ENCODE measurements around the gene ULK3. TPM values are rescaled to one million over a fixed set of nuclear protein-coding genes. Genes with fewer than 3 reads are reported as not detected.

Gene ULK3
- total and polyA plus RNA-seq, 2 of the 4 experiments (the other 2 are of a cell fraction) = 11.8 to 22.7 TPM

- intact Hi-C loops (cut with micrococcal nuclease) = no loop called here
- Histone ChIP-seq H3K27me3 (ENCODE audit: control insufficient read depth, insufficient read depth, low read length) (no peaks in the 10 kb centered on the region), H3K18ac (ENCODE audit: low read depth, low read length) (no peak overlapping the region), H2BK120ac (ENCODE audit: low read depth, low read length) (no peak overlapping the region), H3K9me1 (ENCODE audit: insufficient read depth, low read length) (no peaks in the 10 kb centered on the region), H3K36me3 (ENCODE audit: control insufficient read depth, insufficient read depth, low read length) (peaks cover 3% of the 10 kb centered on the region; the same call in 1 of the 2 replicates), H2AK9ac (replicated peaks; ENCODE audit: low read depth, low read length, poor library complexity) (no peak overlapping the region), H4K91ac (ENCODE audit: insufficient read depth, low read depth, low read length) (no peak overlapping the region), H2AK5ac (ENCODE audit: low read depth, low read length) (no peak overlapping the region), H3K9me3 (ENCODE audit: control insufficient read depth, insufficient read depth, low read length) (no peaks in the 10 kb centered on the region), H3K4me2 (ENCODE audit: low read depth, low read length) (no peak overlapping the region), H3K14ac (replicated peaks; ENCODE audit: low read depth, low read length) (no peak overlapping the region), H3K4ac (ENCODE audit: low read depth, low read length) (no peak overlapping the region), H3K4me1 (ENCODE audit: control insufficient read depth, insufficient read depth, low read length) (peaks cover 4% of the 10 kb centered on the region; the same call in 1 of the 2 replicates), H2BK20ac (ENCODE audit: low read depth, low read length) (no peak overlapping the region), H3K23ac (ENCODE audit: low read depth, low read length) (no peak overlapping the region), H2BK5ac (ENCODE audit: low read depth, low read length, poor library complexity, severe bottlenecking) (no peak overlapping the region), H3K56ac (ENCODE audit: extremely low read depth, insufficient read depth, low read length) (no peak overlapping the region), H4K8ac (ENCODE audit: low read depth in 2 of 2, low read length in 2 of 2) (no peak overlapping the region), H2AFZ (replicated peaks; ENCODE audit: low read length, poor library complexity) (no peak overlapping the region), H2BK15ac (ENCODE audit: low read depth, low read length) (no peak overlapping the region), H3K79me1 (ENCODE audit: low read depth in 1 of 2, low read length in 2 of 2) (peaks cover 0 to 14% of the 10 kb centered on the region in 2 experiments; a peak in 1 of 4 replicates), H3K27ac (ENCODE audit: insufficient read depth, low read length) (no peak overlapping the region), H4K5ac (ENCODE audit: low read depth, low read length) (no peak overlapping the region), H3K4me3 (ENCODE audit: insufficient read depth, low read depth, low read length) (no peak overlapping the region), H3K9ac (ENCODE audit: low read depth, low read length) (no peak overlapping the region), H4K20me1 (ENCODE audit: insufficient read depth, low read length) (no peaks in the 10 kb centered on the region)
- DNase-seq (no peak), ATAC-seq (ENCODE audit: low read depth) (no peak)
- ChIA-PET POLR2A (ENCODE audit: unreplicated experiment) (no interaction called here), CTCF (no interaction called here)
- WGBS, 2 experiments (ENCODE audit: extremely low coverage in 2 of 2, insufficient read length in 1 of 2) = no CpG with 5 or more reads among the region's 10 CpGs
- no peak for TF ChIP-seq POLR2A (IDR thresholded peaks at IDR 0.05; ENCODE audit: low read depth, low read length)
- TF ChIP-seq CEBPB (IDR thresholded peaks at IDR 0.05; ENCODE audit: low read depth, low read length) = no peak
- TF ChIP-seq ELK1 (IDR thresholded peaks at IDR 0.05; ENCODE audit: borderline replicate concordance, low read depth, low read length) = no peak
- no peak for TF ChIP-seq SMC3 (IDR thresholded peaks at IDR 0.05; ENCODE audit: low read depth, low read length)
- no peak for TF ChIP-seq FOS (IDR thresholded peaks at IDR 0.05; ENCODE audit: low read depth, low read length)
- TF ChIP-seq MXI1 (IDR thresholded peaks at IDR 0.05; ENCODE audit: borderline replicate concordance, low read depth, low read length) = no peak
- TF ChIP-seq CHD1 (IDR thresholded peaks at IDR 0.05; ENCODE audit: low read depth, low read length) = no peak
- TF ChIP-seq RFX5 (IDR thresholded peaks at IDR 0.05; ENCODE audit: low read depth, low read length) = no peak
- TF ChIP-seq BHLHE40 (IDR thresholded peaks at IDR 0.05; ENCODE audit: low read depth, low read length) = no peak
- TF ChIP-seq MAFK (IDR thresholded peaks at IDR 0.05; ENCODE audit: low read depth, low read length) = no peak
- TF ChIP-seq RAD21 (IDR thresholded peaks at IDR 0.05; ENCODE audit: low read length) = no peak
- TF ChIP-seq RCOR1 (IDR thresholded peaks at IDR 0.05; ENCODE audit: insufficient replicate concordance, low read length) = no peak
- no peak for TF ChIP-seq MAZ (IDR thresholded peaks at IDR 0.05; ENCODE audit: borderline replicate concordance, low read depth, low read length)
- no peak for TF ChIP-seq CTCF (conservative IDR thresholded peaks at IDR 0.05; ENCODE audit: low read depth, low read length)
- no peak for TF ChIP-seq NFE2L2 (IDR thresholded peaks at IDR 0.05; ENCODE audit: low read depth, low read length)
- TF ChIP-seq USF2 (IDR thresholded peaks at IDR 0.05; ENCODE audit: low read depth, low read length) = no peak
- in situ Hi-C loops (cut with MboI; ENCODE audit: low sequenced_read_pairs) = no loop called here
- dilution Hi-C loops (cut with HindIII; ENCODE audit: low sequenced_read_pairs, unreplicated experiment) = no loop called here
- BruUV-seq (replicated peaks) = no TSS peak
Observed at GRCh38 chr15:74838137-74838516, 4.8 kb downstream of the ULK3 start.

Data from IMR-90 (cell line).